ENCODE data around the gene SLC1A1. TPM values are rescaled to one million over a fixed set of nuclear protein-coding genes. Genes with fewer than 3 reads are reported as not detected.

SLC1A1 gene
- total and polyA plus RNA-seq, 11 donors, result 1.0 to 4.6 (median 1.9) TPM

DNA sequence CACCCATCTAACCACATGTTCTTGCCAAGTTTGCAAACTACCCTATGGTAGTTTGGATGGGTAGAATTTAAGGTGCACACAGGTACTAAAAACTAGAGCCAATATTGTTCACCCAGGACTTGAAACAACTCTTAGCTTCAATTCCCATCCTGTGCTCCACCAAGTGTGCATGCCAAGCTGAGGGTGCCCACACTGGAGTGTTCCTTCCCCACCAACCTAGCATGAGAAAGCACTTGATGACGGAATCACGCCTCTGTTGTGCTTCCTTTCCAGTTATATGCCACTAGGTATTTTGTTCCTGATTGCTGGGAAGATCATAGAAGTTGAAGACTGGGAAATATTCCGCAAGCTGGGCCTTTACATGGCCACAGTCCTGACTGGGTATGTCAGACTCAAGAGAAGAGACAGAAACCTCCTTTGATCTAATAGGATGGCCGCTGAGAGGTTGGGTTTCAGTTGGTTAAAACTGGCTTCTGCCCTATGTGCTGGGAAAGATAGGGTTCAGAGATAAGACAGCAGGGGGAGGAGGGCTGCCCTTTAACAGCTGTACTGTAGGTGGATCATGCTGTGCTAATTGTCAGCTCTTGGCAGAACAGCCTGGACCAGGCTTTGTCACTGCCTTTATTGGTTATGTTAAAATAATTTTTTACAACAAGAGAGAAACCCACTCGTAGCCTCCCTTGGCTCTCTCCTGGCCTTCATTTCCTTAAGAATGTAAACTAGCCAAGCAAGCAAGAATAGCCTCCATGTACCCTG, 83.5 kb downstream of the SLC1A1 start:
- Histone ChIP-seq H3K4me3 (no peak overlapping the region), H3K4me1 (no peaks in the 10 kb centered on the region), H3K36me3 (peaks cover 0 to 15% (median 8%) of the 10 kb centered on the region in 9 donors), H3K27me3 (no peaks in the 10 kb centered on the region), H3K9me3 (no peaks in the 10 kb centered on the region), H3K27ac (no peak overlapping the region)
- intact Hi-C loops (cut with DNase I), result no loop called here
- 79 to 86% (median 82%) methylated on average over 5 of the region's 5 CpGs for WGBS, 4 donors
- TF ChIP-seq POLR2A (IDR thresholded peaks at IDR 0.05), result no peak
- TF ChIP-seq, protein P1, sequence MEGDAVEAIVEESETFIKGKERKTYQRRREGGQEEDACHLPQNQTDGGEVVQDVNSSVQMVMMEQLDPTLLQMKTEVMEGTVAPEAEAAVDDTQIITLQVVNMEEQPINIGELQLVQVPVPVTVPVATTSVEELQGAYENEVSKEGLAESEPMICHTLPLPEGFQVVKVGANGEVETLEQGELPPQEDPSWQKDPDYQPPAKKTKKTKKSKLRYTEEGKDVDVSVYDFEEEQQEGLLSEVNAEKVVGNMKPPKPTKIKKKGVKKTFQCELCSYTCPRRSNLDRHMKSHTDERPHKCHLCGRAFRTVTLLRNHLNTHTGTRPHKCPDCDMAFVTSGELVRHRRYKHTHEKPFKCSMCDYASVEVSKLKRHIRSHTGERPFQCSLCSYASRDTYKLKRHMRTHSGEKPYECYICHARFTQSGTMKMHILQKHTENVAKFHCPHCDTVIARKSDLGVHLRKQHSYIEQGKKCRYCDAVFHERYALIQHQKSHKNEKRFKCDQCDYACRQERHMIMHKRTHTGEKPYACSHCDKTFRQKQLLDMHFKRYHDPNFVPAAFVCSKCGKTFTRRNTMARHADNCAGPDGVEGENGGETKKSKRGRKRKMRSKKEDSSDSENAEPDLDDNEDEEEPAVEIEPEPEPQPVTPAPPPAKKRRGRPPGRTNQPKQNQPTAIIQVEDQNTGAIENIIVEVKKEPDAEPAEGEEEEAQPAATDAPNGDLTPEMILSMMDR (IDR thresholded peaks at IDR 0.05), result no peak
- ATAC-seq (no peak), DNase-seq (no peak)

DNA sequence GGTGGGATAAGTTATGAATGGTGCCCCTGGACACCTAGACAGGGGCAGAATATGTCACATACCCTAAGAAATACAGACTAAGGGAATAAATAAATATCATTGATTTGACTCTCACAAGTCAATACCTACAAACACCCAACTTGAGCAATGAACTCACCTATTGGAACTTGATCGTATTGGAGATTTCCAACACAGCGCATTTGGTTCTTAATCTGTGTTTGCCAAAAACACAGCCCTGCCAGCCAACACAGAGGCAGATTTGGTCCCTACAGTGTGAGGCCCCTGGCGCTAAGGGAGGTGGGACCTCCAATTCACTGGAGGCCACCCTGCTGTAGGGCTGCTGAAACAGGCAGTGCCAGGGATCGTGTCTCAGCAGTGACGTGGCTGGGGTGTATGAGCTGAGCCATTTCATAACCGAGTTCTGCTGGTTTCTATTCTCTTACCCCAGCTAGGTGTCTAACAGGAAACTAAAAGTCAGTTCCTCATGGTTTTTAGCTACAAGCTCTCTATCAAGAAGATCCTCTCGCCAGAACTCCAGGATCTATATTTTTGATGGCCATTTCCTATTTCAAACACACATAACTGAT, 84.5 kb downstream of the SLC1A1 start:
- ATAC-seq (no peak), DNase-seq (no peak)
- Histone ChIP-seq H3K9me3 (no peaks in the 10 kb centered on the region), H3K27me3 (no peaks in the 10 kb centered on the region), H3K27ac (no peak overlapping the region), H3K4me1 (peaks cover 0 to 7% (median 0%) of the 10 kb centered on the region in 12 donors), H3K36me3 (peaks cover 0 to 15% (median 8%) of the 10 kb centered on the region in 9 donors), H3K4me3 (no peak overlapping the region)
- intact Hi-C loops (cut with DNase I), result no loop called here
- WGBS, 4 donors, result 93 to 99% (median 96%) methylated on average over 7 of the region's 7 CpGs
- TF ChIP-seq, protein P1 (IDR thresholded peaks at IDR 0.05), result no peak
- no peak for TF ChIP-seq POLR2A (IDR thresholded peaks at IDR 0.05)

GRCh38 chr9:4575997-4576396, 85.7 kb downstream of the SLC1A1 start:
- 70 to 82% (median 80%) methylated on average over 8 of the region's 8 CpGs for WGBS, 4 donors
- intact Hi-C loops (cut with DNase I), result no loop called here
- Histone ChIP-seq H3K9me3 (no peaks in the 10 kb centered on the region), H3K36me3 (peaks cover 0 to 15% (median 8%) of the 10 kb centered on the region in 9 donors), H3K27me3 (no peaks in the 10 kb centered on the region), H3K27ac (no peak overlapping the region), H3K4me3 (no peak overlapping the region), H3K4me1 (peaks cover 0 to 7% (median 0%) of the 10 kb centered on the region in 12 donors)
- no peak for TF ChIP-seq POLR2A (IDR thresholded peaks at IDR 0.05)
- TF ChIP-seq, protein P1 (IDR thresholded peaks at IDR 0.05), result no peak
- ATAC-seq (no peak), DNase-seq (no peak)

- no peaks in the 10 kb centered on the region for H3K9me3 ChIP-seq
- ATAC-seq (peak in 2 of 4 donors; percentile 49 to 56), DNase-seq (no peak)
- intact Hi-C loops (cut with DNase I), result no loop called here
- peaks cover 0 to 7% (median 0%) of the 10 kb centered on the region in 12 donors for H3K4me1 ChIP-seq
- 65 to 77% (median 73%) methylated on average over 8 of the region's 8 CpGs for WGBS, 4 donors
- no peaks in the 10 kb centered on the region for H3K27me3 ChIP-seq
- TF ChIP-seq, protein P1 (IDR thresholded peaks at IDR 0.05), result no peak
- TF ChIP-seq POLR2A (IDR thresholded peaks at IDR 0.05), result no peak
- no peak overlapping the region for H3K4me3 ChIP-seq
- peaks cover 0 to 15% (median 8%) of the 10 kb centered on the region in 9 donors for H3K36me3 ChIP-seq
- H3K27ac ChIP-seq, result no peak overlapping the region
These were observed 86.2 kb downstream of the SLC1A1 start for GRCh38 chr9:4576448-4576847.

Data from heart left ventricle (tissue), 16 donors.